HEK293 (cell line): ENCODE measurements around the gene ST6GALNAC1.

Source experiments
- CTCF ChIA-PET: fragments of 350-600 bp; formaldehyde crosslinking; extraction: SDS; loops from one replicate; lab custom pipeline; 2021; ENCODE audit warnings: antibody characterized with exemption; lab: Yijun Ruan, JAX
- POLR2A ChIA-PET: fragments of 300-600 bp; formaldehyde crosslinking; extraction: SDS; loops from one replicate; lab custom pipeline; 2020; ENCODE audit warnings: antibody characterized with exemption, inconsistent platforms; lab: Yijun Ruan, JAX
- H3K27ac ChIP-seq: fragments of 200-500 bp; sonication (Bioruptor generic); 2 replicates; pipeline ENCODE4 v1.5.1; 2014; ENCODE audit warnings: low read depth, low read length, control low read depth, inconsistent platforms; ENCODE audit errors: extremely low read depth
- H3K36me3 ChIP-seq, 2 experiments: fragments of 200-500 bp in 1 of 2; sonication (Bioruptor generic) in 1 of 2; 1 replicate in 1 of 2; 2 replicates in 1 of 2; pipeline ENCODE4 v1.5.1; 2014 to 2017; ENCODE audit warnings: inconsistent platforms in 2 of 2, low read length in 2 of 2; ENCODE audit not compliant: control insufficient read depth in 2 of 2, insufficient read depth in 1 of 2
- H3K4me1 ChIP-seq: fragments of 200-500 bp; sonication (Bioruptor generic); 2 replicates; pipeline ENCODE4 v1.5.1; 2014; ENCODE audit warnings: mild to moderate bottlenecking, low read length, inconsistent platforms; ENCODE audit not compliant: control insufficient read depth, insufficient read depth
- H3K4me3 ChIP-seq: 2 replicates; pipeline ENCODE4 v1.5.1; 2011; ENCODE audit warnings: low read depth, mild to moderate bottlenecking, control low read depth, low read length, moderate library complexity
- H3K9me3 ChIP-seq: fragments of 200-500 bp; sonication (Bioruptor generic); 2 replicates; pipeline ENCODE4 v1.5.1; 2014; ENCODE audit warnings: low read depth, low read length, inconsistent platforms; ENCODE audit not compliant: control insufficient read depth, insufficient read depth
- GLIS2 ChIP-seq: fragments of 450-650 bp; formaldehyde crosslinking; IDR thresholded peaks from 2 replicates; pipeline ENCODE4 v1.5.1; 2016; ENCODE audit warnings: missing biosample characterization, missing genetic modification characterization
- KLF9 ChIP-seq: fragments of 450-650 bp; formaldehyde crosslinking; IDR thresholded peaks from 2 replicates; pipeline ENCODE4 v1.5.1; 2016; ENCODE audit warnings: missing biosample characterization, missing genetic modification characterization, low read depth
- SCRT2 ChIP-seq: fragments of 450-650 bp; formaldehyde crosslinking; IDR thresholded peaks from 2 replicates; pipeline ENCODE4 v1.5.1; 2016; ENCODE audit warnings: missing biosample characterization, missing genetic modification characterization
- ZNF391 ChIP-seq: fragments of 450-650 bp; formaldehyde crosslinking; IDR thresholded peaks from 2 replicates; pipeline ENCODE4 v1.5.1; 2016; ENCODE audit warnings: low read depth, missing biosample characterization, missing genetic modification characterization, borderline replicate concordance
- TF ChIP-seq, protein P1 (sequence below): sonication (generic); formaldehyde crosslinking; IDR thresholded peaks from 2 replicates; pipeline ENCODE4 v1.8.1; 2022; ENCODE audit warnings: mild to moderate bottlenecking, moderate library complexity, missing genetic modification reagents
- TF ChIP-seq, protein P2 (sequence below): fragments of 450-650 bp; formaldehyde crosslinking; conservative IDR thresholded peaks from 2 replicates; pipeline ENCODE4 v1.5.1; 2016; ENCODE audit warnings: low read depth, missing biosample characterization, missing genetic modification characterization
- TF ChIP-seq, protein P3 (sequence below): fragments of 450-650 bp; formaldehyde crosslinking; IDR thresholded peaks from 2 replicates; pipeline ENCODE4 v1.5.1; 2016; ENCODE audit warnings: missing biosample characterization, missing genetic modification characterization
- TF ChIP-seq, protein P4 (sequence below): fragments of 450-650 bp; formaldehyde crosslinking; IDR thresholded peaks from 2 replicates; pipeline ENCODE4 v1.5.1; 2016; ENCODE audit warnings: missing biosample characterization, missing genetic modification characterization

ST6GALNAC1 gene

DNA sequence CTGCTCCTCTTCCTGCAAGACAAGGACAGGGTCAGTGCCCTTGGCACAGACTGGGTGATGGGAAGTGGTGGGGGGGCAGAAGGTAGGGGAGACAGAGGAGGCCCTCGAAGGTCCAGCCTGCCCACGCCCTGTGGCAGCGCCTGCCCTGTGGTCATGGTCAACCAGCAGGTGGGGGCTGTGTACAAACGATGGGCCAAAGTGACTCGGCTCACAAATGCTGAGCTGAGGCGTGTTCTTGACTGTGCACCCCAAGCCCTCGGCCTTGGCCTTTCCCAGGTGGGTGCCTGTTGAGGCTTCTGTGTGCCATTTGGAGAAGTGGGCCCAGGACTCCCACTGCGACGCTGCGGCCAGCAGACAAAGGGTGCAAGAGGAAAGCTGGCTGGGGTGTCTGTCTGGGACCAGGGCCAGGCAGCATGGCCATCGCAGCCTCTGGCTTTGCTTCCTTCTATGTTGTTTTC, 44.6 kb upstream of the ST6GALNAC1 start:
- peak overlapping the region; percentile 66 for H3K27ac ChIP-seq
- peaks cover 11% of the 10 kb centered on the region for H3K4me1 ChIP-seq
- peaks cover 0 to 36% of the 10 kb centered on the region in 2 experiments; a peak in 2 of 3 replicates for H3K36me3 ChIP-seq
- ChIA-PET CTCF (interaction anchor here (0.6 to 14.2 kb wide), 9 partner anchors 10 to 355 kb away, joined by 3 to 175 read pairs (median 5); partner anchors contain the start of gene MXRA7), POLR2A (interaction anchor here (0.6 to 2.2 kb wide), 10 partner anchors 9 to 131 kb away, joined by 3 to 22 read pairs (median 9); partner anchors contain the start of genes MFSD11, MXRA7 and SRSF2)
- TF ChIP-seq, protein P1, sequence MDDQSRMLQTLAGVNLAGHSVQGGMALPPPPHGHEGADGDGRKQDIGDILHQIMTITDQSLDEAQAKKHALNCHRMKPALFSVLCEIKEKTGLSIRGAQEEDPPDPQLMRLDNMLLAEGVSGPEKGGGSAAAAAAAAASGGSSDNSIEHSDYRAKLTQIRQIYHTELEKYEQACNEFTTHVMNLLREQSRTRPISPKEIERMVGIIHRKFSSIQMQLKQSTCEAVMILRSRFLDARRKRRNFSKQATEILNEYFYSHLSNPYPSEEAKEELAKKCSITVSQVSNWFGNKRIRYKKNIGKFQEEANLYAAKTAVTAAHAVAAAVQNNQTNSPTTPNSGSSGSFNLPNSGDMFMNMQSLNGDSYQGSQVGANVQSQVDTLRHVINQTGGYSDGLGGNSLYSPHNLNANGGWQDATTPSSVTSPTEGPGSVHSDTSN (CRISPR knock-in tag) = 0 out of 2 replicates have a peak, but pooled peaks have one; percentile 33
- TF ChIP-seq SCRT2 (tag by site-specific recombination) (0 out of 2 replicates have a peak, but pooled peaks have one; percentile 28), ZNF391 (tag by site-specific recombination) (no peak)
- TF ChIP-seq, protein P2, sequence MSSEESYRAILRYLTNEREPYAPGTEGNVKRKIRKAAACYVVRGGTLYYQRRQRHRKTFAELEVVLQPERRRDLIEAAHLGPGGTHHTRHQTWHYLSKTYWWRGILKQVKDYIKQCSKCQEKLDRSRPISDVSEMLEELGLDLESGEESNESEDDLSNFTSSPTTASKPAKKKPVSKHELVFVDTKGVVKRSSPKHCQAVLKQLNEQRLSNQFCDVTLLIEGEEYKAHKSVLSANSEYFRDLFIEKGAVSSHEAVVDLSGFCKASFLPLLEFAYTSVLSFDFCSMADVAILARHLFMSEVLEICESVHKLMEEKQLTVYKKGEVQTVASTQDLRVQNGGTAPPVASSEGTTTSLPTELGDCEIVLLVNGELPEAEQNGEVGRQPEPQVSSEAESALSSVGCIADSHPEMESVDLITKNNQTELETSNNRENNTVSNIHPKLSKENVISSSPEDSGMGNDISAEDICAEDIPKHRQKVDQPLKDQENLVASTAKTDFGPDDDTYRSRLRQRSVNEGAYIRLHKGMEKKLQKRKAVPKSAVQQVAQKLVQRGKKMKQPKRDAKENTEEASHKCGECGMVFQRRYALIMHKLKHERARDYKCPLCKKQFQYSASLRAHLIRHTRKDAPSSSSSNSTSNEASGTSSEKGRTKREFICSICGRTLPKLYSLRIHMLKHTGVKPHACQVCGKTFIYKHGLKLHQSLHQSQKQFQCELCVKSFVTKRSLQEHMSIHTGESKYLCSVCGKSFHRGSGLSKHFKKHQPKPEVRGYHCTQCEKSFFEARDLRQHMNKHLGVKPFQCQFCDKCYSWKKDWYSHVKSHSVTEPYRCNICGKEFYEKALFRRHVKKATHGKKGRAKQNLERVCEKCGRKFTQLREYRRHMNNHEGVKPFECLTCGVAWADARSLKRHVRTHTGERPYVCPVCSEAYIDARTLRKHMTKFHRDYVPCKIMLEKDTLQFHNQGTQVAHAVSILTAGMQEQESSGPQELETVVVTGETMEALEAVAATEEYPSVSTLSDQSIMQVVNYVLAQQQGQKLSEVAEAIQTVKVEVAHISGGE (tag by site-specific recombination) = no peak
- TF ChIP-seq, protein P3, sequence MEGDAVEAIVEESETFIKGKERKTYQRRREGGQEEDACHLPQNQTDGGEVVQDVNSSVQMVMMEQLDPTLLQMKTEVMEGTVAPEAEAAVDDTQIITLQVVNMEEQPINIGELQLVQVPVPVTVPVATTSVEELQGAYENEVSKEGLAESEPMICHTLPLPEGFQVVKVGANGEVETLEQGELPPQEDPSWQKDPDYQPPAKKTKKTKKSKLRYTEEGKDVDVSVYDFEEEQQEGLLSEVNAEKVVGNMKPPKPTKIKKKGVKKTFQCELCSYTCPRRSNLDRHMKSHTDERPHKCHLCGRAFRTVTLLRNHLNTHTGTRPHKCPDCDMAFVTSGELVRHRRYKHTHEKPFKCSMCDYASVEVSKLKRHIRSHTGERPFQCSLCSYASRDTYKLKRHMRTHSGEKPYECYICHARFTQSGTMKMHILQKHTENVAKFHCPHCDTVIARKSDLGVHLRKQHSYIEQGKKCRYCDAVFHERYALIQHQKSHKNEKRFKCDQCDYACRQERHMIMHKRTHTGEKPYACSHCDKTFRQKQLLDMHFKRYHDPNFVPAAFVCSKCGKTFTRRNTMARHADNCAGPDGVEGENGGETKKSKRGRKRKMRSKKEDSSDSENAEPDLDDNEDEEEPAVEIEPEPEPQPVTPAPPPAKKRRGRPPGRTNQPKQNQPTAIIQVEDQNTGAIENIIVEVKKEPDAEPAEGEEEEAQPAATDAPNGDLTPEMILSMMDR = peak; percentile 49; the same call in 1 of the 2 replicates
- TF ChIP-seq, protein P4, sequence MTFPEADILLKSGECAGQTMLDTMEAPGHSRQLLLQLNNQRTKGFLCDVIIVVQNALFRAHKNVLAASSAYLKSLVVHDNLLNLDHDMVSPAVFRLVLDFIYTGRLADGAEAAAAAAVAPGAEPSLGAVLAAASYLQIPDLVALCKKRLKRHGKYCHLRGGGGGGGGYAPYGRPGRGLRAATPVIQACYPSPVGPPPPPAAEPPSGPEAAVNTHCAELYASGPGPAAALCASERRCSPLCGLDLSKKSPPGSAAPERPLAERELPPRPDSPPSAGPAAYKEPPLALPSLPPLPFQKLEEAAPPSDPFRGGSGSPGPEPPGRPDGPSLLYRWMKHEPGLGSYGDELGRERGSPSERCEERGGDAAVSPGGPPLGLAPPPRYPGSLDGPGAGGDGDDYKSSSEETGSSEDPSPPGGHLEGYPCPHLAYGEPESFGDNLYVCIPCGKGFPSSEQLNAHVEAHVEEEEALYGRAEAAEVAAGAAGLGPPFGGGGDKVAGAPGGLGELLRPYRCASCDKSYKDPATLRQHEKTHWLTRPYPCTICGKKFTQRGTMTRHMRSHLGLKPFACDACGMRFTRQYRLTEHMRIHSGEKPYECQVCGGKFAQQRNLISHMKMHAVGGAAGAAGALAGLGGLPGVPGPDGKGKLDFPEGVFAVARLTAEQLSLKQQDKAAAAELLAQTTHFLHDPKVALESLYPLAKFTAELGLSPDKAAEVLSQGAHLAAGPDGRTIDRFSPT (tag by site-specific recombination) = peak; percentile 45; the same call in 1 of the 2 replicates
- no peak overlapping the region for H3K4me3 ChIP-seq
- no peaks in the 10 kb centered on the region for H3K9me3 ChIP-seq

DNA sequence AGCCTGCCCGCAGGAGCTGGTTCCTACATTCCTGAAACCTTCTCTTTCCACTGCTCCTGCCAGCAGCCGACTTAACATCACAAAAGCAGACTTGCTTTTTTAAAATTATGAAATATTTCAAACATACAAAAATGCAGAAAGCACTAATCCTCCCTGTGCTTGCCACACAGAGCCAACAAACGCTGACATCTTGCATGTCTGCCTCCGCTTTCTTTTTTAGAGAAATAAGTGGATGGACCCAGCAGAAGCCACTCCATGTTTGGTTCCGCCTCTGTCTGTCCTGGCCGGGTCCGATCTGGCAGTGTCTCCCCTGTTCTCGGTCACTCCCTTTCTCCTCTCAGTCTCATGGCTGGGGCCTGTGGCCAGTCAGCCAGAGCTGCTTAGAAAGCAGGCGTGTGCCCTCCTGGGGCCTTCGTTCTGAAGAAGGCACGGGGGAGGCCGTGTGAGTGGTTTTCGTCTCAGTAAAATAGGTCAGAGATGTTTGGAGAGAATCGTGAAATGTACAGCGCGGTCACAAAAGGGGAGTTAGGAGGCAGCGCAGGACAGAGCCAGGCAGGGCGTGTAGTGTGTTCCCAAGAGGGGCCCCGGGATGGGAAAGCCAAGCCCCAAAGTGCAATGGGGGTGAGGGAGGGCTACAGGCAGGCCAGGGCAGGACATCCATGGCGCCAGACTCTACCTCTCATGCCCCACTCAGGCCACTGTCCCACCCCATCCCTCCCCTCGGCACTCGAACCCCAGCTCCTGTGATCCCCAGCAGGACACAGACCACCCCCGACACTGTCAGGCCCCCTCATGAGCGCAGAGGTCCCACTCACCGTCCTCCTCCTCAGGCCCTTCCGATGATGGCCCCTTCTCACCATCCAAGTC, 44.0 kb upstream of the ST6GALNAC1 start:
- 0 out of 2 replicates have a peak, but pooled peaks have one; percentile 43 for TF ChIP-seq GLIS2 (tag by site-specific recombination)
- no peak for TF ChIP-seq KLF9 (tag by site-specific recombination)
- no peak overlapping the region; the same call in 1 of the 2 replicates for H3K27ac ChIP-seq
- CTCF ChIA-PET = interaction anchor here (0.6 to 14.2 kb wide), 5 partner anchors 10 to 182 kb away, joined by 3 to 175 read pairs (median 3); partner anchors contain the start of gene MXRA7
- no peak overlapping the region for H3K4me3 ChIP-seq
- peaks cover 0 to 43% of the 10 kb centered on the region in 2 experiments; a peak in 2 of 3 replicates for H3K36me3 ChIP-seq
- peaks cover 11% of the 10 kb centered on the region for H3K4me1 ChIP-seq
- H3K9me3 ChIP-seq = no peaks in the 10 kb centered on the region
- POLR2A ChIA-PET = interaction anchor here (0.6 to 2.2 kb wide), 6 partner anchors 10 to 50 kb away, joined by 3 to 22 read pairs (median 10); partner anchors contain the start of genes MFSD11, MXRA7 and SRSF2
